ENCODE data around the gene PEAK1.
"Not testable (repeated sequence)": the region's sequence is repeated elsewhere in the genome, so short reads cannot be mapped to it uniquely, and the experiment has no call there.

Gene PEAK1

DNA sequence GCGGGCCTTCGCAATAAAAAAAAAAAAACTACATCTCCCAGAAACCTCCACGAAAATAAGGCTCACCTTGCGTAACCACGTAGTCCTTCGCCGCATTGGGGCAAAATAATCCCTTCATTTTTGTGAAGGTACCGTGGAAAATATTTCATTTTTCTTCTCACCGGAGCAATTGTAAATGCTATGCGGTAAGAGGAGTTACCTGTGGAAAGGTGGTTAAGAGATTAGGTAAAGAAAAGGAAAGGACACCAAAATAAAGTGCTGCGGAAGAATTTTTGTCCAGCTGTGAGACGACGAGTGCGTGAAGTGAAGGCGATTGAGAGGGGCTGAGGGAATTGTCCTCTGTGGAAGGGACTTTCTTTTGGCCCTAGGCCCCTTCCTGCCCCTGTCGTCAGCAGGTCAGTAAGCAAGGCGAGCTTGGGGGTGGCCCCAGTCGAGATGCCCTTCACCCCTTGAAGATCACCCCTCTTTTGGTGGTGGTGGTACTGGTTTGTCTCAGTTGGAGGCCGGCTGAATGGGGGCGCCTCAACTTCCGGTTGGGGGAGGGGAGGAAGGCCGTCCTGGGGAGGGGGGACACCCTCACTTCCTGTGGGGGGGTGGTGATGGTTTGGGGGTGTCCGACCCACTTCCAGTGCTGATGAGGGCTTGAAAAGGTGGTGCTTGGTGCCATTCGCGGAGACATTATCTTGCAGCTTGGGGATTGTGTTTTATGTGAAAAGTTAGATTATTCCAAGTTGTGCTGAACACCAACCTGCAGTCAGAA lies 886 bp upstream of the PEAK1 start, which contains the start of gene HMG20A:
Gene HMG20A (plus strand): TSS at position 279 of the 760 bp plus-strand sequence. CDS start 37,520 bp downstream, outside the sequence.
- DNase-seq (ENCODE audit: low read depth), result peak; percentile 35

DNA sequence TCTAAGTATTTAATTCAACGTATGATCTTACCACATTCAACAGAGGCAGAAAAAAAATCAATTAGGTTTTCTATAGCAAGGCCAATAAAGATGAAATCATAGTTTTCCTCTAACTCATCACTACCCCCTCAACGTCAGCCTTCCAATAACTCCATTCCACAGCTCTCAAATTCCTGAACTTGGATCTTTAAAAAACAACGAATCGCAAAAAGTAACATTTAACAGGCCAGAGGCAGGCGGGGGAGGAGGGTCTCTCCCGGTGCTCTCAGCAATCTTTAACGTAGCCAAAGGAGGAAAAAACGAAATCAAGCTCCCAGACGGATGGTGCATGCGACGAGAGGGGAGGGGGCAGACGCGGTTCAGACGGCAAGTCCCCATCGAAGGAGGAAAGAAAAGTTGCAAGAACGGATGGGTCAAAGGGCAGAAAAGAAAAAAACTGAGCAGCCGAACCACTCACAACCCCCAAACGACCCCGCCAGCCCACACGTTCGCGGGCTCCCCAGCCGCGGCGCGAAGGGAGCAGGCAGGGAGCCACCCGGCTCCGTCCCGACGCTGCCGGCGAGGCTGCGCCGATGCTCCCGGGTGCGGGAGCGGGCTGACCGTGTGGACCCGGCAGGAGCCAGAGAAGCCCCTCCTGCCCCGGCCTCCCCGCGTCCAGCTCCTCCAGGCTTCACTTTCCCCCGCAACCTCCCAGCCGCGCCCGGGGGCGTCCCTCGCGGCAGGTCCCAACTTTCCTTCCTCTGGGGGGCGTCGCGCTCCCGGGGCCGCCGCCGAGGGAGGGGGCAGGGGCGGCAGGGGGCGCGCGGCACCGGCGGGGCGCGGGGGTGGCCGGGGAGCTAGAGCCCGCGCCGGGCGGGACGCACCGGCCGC lies 703 bp downstream of the PEAK1 start:
- DNase-seq (ENCODE audit: low read depth), result peak; percentile 29

DNA sequence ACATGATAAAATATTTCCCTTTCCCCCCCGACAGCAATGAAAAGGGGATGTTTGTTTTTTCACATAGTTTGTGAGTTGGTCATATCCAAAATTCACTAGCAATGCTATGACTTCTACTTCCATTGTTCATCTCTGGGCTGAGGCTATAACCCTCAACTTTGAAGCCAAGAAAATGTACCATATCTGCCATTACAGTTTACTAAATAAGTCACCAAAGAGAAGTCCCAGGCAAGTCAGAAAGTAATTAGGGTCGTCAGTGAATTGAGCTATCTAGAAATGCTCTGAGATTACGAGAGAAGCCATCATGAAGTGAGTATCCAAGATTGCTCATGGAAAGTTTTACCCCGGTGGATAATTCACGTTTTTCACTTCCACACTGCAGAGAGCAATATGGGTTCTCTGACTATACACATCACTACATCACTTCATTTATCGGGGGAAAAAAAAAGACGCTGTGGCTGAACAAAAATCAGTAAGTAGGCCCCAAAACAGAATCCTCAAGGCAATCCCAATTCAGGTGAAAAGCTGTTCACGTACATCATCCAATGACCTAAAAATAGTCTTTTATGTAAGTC lies 1.4 kb downstream of the PEAK1 start:
- no peak for DNase-seq (ENCODE audit: low read depth)

DNA sequence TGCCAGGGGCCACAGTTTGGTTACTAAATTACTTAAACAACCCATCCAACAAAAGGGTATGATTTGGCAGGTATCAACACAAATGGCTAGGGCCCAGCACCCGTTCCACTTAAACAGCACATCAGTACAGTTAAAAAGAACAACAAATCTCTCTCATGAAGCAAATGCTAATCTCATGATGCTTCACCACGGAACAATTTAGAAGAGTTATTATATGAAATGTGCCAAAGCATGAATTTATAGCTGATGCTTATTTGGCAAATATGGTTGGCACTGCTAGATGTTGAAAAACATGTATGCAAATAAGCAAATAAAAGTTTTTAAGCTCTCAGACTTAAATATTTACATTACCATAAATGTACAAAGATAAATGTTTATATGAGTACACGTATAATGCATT lies 2.3 kb downstream of the PEAK1 start:
- no peak for DNase-seq (ENCODE audit: low read depth)

DNA sequence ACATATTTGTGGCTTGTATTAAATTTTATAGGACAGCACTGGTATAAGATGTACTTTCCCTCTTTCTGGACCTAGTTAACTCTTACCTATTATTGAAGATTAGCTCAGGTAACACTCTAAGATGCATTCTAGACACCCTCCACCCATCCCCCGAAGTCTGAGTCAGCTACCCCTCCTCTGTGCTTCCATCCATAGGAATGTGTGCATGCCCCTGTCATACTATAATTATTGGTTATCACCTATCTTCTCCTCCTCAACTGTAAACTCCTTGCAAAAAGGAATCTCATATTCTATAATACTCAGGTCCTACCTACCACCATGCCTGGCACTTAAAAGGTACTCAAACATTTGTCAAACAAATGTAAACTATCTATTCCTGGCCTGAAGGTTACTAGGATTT lies 3.0 kb downstream of the PEAK1 start:
- DNase-seq (ENCODE audit: low read depth), result no peak

- no peak for DNase-seq (ENCODE audit: low read depth)
Observed at GRCh38 chr15:77416148-77416455, 3.8 kb downstream of the PEAK1 start.

DNA sequence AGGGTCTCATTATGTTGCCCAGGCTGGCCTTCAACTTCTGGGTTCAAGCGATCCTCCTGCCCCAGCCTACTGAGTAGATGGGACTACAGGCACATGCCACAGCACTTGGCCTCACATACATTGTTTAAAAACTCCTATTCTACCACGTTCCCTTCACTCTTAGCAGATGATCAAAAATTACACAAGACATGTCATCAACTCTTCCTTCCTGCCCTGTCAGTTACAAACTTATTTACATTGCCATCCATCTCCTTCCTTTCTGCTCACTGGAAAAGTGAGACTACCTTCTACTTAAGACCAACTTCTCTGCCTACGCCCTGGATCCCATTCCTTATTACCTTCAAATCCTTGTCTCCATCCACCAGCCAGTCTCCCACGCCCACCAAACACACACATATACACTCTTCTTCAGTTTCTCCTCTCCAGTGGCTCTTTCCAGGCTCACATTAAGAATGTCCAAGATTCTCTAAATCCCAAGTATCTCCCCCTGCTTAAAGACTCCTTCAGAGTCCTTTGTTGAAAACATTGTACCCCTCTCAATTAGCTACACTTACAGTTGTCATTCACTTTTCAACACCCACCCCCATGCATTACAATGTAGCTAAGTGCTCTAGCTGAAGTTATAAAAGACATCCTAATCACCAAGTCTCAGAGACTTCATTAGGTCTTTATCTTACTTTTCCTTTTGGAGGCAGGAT lies 4.3 kb downstream of the PEAK1 start:
- DNase-seq (ENCODE audit: low read depth), result no peak

DNA sequence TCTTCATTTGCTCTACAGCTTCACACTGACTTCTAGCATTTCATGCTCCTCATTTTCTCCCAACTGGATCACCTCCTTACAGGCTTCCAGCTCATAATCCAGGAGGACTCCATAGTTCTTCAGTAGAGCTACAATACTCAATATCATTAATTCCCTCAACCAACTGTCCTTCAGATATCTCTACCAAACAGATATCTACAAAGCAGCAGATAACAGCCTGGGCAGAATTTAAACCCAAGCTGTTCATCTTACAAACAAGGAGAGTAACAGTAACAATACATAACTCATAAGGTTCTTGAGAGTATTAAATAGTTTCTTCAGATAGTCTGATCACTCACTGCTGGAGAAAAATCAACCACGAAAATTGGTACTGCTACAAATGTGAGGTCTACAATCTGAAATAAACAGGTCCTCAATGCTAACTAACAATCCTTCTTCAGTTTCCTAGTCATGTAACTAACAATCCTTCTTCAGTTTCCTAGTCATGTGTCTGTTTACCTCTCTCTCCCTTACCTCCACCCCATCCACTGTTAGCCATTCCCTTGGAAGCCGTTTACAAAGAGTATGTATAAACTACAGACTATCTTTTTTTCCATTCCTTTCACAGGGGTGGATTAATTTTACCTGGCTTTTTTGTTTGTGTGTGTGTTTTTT lies 5.0 kb downstream of the PEAK1 start:
- DNase-seq (ENCODE audit: low read depth), result no peak

GRCh38 chr15:77413699-77414349 lies 6.1 kb downstream of the PEAK1 start:
- DNase-seq (ENCODE audit: low read depth), result no peak

DNA sequence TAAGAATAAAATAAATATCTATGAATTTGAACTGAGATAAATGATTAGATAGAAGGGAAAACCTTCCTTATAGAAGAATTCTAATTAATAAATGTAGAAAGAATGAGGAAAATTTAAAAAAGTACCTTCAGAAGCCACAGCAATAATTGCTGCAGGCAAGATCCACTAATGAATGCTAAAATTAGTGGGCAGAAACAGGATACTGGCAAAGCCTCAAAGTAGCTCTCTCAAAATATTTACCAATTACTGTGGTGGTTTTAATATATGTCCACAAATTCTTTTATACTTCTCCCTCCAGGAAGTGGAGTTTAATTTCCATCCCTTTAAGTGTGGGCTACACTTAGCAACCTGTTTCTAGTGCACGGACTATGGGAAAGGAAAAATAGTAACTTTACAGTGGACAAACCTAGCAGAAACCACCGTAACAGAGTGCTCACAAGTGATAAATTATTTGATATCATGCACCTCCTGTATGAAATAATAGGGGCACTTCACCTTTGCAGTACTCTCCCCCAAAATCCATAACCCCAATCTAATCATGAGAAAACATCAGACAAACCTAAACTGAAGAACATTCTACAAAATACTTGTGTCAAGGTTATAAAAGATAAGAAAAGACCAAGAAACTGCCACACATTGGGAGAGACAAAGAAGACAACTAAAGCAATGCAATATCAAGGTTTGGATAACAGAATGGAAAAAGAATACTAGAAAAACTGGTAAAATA lies 6.8 kb downstream of the PEAK1 start:
- no peak for DNase-seq (ENCODE audit: low read depth)

DNA sequence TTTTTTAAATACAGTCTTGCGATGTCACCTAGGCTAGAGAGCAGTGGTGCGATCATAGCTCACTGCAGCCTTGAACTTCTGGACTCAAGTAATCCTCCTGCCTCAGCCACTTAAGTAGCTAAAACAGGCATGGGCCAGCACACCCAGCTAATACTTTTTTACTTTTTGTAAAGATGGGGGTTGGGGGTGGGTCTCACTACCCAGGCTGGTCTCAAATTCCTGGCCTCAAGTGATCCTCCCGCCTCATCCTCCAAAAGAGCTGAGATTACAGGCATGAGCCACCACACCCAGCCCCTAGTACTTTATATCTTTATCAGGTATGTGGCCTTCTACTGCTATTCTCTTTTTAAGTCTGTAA lies 8.3 kb downstream of the PEAK1 start:
- no peak for DNase-seq (ENCODE audit: low read depth)

- DNase-seq (ENCODE audit: low read depth), result no peak
Observed at GRCh38 chr15:77410701-77411618, 8.9 kb downstream of the PEAK1 start.

DNA sequence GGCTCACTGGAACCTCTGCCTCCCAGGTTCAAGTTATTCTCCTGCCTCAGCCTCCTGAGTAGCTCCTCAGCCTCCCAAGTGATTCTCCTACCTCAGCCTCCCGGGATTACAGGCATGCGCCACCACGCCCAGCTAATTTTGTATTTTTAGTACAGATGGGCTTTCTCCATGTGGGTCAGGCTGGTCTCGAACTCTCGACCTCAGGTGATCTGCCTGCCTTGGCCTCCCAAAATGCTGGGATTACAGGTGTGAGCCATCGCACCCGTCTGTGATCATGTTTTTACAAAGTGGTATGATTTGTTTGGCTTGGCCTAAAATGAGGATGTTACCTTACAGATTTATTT lies 9.8 kb downstream of the PEAK1 start:
- DNase-seq (ENCODE audit: low read depth), result not testable (repeated sequence)

- DNase-seq (ENCODE audit: low read depth), result no peak
Observed at GRCh38 chr15:77409259-77410156, 10.4 kb downstream of the PEAK1 start.

DNA sequence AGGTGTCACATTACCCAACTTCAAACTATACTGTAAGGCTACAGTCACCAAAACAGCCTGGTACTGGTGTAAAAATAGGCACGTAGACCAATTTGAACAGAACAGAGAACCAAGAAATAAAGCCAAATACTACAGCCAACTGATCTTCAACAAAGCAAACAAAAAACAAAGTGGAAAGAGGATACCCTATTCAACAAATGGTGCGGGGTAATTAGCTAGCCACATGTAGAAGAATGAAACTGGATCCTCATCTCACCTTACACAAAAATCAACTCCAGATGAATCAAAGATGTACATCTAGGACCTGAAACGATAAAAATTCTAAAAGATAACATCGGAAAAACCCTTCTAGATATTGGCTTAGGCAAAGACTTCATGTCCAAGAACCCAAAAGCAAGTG lies 13.1 kb downstream of the PEAK1 start:
- DNase-seq (ENCODE audit: low read depth), result no peak

GRCh38 chr15:77406173-77406759 lies 13.6 kb downstream of the PEAK1 start:
- DNase-seq (ENCODE audit: low read depth), result not testable (repeated sequence)

DNA sequence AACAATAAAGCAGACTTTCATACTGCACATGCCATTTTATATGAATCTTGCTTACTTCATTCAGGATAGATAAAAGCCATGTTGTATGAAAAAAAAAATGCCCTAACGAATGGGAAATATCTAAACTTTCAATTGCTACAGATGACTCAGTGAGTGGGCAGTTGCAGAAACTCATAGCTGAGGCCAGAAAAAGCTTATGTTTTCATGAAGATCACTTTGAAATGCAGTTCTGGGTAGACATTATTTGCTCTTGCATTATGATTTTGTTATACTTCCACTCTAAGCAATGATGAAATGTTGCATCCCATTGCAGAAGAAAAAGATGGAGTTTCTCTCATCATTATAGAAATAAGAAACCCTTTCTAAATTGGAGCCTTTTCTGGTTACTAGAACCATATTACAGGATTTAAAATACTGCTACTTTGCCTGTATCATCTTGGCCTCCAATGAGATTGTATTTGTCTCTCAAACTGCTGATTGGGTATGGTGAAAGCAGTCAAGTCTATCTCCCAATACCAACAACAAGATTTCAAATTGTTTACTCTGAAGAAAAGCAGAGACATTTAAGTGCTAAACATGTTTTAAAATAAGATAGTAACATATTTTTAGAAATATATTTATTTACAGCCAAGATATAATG lies 17.0 kb downstream of the PEAK1 start:
- no peak for DNase-seq (ENCODE audit: low read depth)

DNA sequence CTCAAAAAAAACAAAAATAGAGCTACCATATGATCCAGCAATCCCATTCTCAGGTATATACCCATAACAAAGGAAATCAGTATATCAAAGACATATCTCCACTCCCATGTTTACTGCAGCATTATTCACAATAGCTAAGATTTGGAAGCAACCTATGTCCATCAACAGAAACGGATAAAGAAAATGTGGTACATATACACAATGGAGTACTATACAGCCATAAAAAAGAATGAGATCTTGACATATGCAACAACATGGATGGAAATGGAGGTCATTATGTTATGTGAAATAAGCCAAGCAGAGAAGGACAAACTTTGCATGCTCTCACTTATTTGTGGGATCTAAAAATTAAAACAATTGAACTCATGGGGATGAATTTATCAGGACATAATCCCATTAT lies 19.6 kb downstream of the PEAK1 start:
- no peak for DNase-seq (ENCODE audit: low read depth)
